ENCODE measurements around the gene MMP1.

GRCh38 chr11:102776454-102776853 lies 21.5 kb downstream of the MMP1 start:
- no peak for TF ChIP-seq CTCF (conservative IDR thresholded peaks at IDR 0.05; ENCODE audit: low read depth, low read length)
- no peak for TF ChIP-seq POLR2A (IDR thresholded peaks at IDR 0.05; ENCODE audit: low read depth, low read length)
- no peak for TF ChIP-seq ELK1 (IDR thresholded peaks at IDR 0.05; ENCODE audit: borderline replicate concordance, low read depth, low read length)

Data from IMR-90 (cell line).